GM21576 (cell line): ENCODE results near the gene ARL16.

Experiments
- ATAC-seq: cut with Tn5 transposase; IDR thresholded peaks from one replicate; pipeline ENCODE4 v1.9.1; 2021; ENCODE audit warnings: mild to moderate bottlenecking, moderate library complexity; ENCODE audit not compliant: unreplicated experiment

The ARL16 gene

DNA sequence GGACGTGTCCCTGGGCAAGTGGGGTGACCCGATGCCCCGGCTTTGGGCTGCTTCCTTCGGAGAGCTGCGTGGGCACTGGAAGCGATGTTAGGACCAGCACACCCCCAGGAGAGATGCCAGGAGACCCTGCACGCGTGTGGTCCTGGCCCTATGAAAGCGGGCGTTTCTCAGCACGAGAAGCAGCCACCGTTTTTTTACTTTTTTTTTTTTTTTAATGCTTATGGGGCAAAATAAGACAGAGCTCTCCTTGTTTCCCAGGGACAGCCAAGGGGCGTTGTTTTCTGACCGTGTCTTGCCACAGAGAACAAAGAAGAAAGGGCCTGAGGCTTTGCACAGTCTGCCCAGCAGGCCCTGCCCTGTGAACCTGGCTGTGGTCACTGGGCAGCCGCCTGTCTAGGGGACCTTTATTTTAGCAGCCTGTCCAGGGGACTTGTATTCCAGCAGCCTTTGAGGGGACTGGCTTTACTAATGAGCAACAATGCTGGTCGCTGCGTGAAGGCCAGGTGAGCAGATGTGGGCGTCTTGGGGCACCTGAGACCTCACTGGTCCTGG lies 29.5 kb upstream of the ARL16 start:
- no peak for ATAC-seq

DNA sequence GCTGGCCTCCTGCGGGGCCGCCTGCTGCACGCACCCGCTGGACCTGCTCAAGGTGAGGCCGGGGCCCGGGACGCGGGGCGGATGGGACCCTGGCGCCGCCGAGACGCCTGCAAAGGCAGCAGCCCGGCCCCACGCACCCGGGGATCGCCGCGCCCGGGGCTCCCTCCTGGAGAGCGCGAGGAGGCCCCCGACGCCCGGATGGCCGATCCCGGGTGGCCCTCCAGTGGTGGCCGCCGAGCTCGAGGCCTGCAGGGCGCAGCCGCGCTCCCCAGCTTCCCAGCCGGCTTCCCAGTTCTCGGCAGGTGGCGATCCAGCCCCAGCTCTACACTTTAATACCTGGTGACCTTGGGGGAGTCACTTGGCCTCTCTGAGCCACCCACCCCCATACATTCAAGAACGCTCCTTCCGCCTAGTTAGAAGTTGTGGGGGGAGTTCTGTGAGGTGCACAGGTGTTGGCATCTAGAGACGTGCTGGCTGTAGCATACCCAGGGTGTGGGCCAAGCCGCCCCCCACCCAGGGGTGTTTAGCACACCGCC lies 28.9 kb upstream of the ARL16 start:
- ATAC-seq: peak; percentile 16

DNA sequence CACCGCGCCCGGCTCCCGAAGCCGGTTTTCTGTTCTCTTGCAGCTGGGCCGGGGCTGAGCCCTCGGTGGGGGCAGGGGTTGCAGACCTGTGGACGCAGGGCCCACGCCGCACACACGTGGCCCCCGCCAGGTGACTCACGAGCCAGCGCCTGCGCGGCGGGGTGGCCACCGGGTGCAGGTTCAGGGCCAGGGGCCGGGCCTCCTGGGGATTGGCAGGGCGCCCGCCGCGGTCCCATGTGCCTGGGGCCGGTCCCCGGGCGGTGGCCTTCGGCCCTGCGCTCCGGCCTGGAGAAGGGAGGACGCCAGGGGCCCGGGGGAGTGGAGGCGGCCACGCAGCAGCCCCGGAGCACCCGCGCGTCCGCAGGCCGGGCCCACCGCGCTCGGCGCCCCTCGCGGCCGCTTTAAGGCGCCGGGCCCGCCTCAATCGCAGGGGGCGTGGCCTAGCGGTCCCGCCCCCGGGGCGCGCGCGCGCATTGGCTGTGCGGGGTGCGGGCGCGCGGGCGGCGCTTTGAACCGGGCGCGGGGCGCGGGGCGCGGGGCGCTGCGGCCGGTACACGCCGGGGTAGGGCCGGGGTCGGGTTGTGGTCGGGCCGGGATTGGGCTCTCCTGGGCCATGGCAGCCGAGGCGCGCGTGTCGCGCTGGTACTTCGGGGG lies 28.3 kb upstream of the ARL16 start, which contains the start of gene SLC25A10:
SLC25A10 (plus strand) TSS at position 471 of the 654 bp plus-strand sequence; CDS start at position 614, 143 bp downstream.
- ATAC-seq: peak; percentile 59

DNA sequence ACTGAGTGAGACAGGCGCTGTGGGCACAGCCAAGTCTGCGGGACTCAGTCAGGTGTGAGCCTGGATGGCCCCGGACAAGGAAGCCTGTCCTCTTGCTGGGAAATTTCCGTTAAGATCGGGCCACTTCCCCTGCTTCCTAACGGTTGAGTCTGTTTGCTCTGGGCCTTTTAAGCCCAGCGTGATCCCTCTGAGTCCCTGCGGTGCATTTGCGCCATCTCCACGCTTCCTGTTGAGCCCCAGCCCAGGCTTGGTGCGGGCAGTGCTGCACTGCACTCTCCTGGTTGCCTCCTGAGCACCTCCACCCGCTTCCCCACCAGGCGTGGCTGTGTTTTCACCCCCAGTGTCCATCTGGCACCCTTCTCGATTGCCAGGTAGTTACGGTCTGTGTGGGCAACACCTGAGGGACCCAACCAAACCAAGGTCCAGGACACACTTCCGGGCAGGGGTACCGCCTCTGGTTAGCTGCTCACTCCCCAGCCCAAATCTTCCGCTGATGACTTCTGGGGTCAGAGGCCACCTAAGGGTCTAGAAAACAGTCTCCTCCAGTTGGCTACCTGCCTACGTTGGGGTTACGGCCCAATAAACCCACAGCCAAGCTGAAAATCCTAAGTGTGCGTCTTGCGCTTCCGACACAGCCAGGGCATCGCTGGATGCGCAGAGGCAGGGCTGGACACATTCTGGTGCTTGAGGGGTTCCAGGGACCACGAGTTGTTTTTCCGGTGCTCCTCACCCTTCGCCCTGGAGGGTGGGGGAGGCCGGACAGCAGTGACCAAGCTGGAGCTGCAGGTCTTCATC lies 27.1 kb upstream of the ARL16 start:
- ATAC-seq: no peak

DNA sequence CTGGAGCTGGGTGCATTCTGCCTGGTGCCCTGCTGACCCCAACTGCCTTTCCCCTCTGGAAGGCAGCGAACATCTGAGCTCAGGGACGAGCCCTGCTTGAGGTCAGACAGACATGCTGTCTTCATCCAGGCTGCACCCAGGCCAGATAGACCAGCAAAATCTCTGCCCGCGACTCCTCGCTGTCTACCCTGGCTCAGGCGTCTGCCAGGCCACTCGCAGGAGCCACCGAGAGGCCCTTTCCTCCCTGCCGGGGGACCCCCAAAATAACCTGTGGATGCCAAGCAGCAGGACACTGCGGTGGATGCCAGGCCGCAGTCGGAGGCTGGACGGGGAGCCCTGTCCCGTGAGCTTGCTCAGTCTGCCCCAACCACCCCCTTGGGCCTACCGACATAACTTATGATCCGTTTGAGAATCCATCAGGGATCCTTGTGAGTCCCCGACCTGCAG lies 25.2 kb upstream of the ARL16 start:
- no peak for ATAC-seq

DNA sequence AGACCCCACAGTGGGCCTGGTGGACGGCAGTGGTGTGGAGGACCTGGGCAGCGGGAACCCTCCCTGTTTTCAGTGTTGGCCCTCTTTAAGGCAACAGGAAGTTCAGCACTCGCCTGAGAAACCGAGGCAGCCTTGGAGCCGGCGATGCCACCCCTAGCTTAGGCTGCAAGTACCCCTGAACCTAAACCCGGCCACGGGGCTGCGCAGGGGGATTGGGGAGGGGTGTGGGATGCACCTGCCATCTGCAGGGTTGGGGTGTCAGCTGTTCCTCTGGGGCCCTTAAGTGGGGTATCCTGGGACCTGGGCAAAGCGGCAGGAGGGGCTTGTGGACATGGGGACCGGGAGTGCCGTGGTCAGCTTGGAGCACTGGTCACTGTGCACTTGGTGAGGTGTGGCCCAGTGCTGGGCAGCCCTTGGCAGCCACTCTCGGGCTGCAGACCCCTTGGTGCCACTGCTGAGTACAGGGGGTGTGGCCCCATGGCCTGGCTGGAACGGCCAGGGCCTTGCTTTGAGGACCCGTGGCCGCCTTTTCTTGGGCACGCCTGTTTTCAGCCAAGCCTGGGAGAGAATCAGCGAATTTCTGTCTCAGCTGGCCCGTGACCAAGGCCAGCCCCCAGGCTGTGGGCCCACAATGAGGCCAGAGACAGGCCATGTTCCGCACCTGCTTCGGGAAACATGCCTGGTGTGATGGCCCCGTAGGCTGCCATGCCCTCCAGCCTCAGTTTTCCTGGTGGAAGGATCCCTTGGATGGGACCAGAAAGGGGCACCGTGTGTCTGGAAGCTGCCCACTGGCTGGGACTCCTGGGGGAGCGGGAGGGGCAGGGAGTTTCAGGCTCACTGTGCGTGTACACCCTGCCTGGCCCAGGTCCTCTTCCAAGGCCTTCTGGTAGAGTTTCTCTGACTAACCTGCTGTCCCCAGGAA lies 24.4 kb upstream of the ARL16 start:
- no peak for ATAC-seq

DNA sequence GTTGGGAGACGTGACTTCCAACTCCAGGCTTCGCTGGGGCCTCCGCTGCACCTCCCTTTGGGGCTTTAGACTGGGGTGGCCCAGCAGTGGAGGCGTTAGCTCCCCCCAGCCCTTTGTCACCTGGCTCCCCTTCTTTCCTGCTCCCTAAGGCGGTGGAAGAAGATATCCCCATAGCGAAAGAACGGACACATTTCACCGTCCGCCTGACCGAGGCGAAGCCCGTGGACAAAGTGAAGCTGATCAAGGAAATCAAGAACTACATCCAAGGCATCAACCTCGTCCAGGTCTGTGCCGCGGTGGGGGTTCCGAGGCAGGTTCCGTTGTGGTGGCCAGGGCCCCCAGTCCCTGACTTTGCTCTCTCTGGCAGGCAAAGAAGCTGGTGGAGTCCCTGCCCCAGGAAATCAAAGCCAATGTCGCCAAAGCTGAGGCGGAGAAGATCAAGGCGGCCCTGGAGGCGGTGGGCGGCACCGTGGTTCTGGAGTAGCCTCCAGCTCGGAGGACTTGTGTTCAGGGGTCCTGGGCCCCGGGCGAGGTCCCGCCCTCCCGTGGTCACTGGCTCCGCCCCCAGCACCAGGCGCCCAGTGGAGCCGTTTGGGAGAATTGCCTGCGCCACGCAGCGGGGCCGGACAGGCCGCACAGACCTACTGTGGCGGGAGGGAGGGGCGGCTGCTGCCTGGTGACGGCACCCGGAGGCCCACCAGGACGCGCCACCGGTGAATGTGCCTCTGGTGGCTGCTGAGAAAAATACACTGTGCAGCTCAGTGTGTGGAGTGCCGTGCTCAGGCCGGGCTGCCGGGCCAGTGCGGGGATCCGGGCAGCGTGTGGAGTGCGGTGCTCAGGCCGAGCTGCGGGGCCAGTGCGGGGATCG lies 23.4 kb upstream of the ARL16 start:
- no peak for ATAC-seq

DNA sequence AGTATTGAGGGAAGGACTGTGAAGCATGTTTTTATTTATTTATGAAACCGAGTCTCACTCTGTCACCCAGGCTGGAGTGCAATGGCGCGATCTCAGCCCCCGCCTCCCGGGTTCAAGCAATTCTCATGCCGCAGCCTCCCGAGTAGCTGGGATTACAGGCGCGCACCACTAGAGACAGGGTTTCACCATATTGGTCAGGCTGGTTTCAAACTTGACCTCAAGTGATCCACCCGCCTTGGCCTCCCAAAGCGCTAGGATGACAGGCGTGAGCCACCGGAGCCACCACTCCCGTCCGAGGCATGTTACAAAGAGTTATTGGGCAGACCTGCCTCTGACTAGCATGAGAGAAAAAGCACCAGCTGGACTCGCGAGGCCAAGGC lies 22.6 kb upstream of the ARL16 start:
- ATAC-seq: no peak

DNA sequence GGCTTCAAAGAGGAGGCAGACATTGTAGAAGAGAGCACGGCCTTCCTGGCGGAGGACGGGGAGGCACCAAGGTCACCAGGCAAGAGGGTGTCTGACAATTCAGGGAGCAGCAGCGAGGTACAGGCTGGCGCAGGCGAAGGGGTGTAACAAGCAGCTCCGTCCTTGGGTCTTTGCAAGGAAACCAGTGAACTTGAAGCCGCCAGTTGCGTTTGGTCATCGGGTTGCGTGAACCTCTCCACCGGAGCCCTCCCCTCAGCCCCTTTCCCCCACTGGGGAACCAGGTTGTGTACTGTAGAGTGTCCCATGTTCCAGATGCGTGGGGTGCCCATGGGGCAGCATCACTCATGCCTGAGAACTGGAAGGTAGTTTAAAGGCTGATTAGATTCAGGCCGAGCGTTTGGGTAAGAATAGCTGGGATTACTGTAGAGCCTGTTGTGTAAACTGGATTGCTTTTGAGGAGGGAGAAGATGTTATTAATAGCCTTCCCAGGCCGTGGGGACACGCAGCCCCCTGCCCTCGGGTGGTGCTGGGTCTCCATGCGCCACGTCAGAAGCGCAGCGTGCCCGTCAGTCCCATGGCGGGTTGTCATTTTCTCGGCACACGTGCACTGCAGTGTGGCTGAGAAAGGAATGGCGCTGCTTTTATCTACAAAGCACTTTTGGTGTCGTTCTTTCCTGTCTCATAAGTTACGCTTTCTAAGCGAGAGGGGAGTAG lies 22.1 kb upstream of the ARL16 start:
- no peak for ATAC-seq

DNA sequence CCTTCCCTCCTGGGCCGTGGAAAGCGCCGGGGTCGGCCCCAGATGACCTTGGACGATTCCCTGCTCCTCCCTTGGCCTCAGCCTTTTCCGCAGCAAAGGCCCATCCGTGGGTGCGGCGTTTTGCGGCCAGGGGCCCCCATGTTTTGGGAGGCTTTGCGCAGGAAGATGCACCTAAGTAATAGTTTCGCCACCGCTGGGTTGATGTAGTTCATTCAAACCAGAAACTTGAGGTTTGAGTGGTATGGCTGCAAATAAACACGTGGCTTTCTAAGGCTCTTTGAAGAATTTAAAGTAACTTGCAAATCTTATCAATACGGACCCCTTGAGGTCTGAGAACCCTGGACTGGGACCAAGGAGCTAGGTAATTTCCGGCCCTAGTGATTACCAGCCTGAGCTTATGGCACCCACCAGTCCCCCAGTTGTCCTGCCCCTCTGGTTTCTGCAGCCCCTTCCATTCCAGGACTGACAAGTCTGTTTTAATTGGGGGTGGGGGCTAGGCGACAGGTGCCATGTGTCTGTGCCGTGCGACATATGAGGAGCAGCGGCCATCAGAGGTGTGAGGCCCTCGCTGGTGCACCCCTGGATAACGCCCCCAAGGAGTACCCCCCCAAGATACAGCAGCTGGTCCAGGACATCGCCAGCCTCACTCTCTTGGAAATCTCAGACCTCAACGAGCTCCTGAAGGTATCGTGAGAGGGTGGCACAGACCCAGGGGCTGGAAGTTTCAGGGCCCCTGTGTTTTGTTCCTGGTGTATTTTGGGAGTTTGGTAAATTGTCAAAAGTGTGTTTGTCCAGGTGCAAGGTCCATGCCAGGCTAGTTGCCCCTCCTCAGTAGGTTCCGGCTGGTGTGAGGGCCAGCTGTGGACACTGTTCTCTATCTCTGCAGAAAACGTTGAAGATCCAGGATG lies 20.4 kb upstream of the ARL16 start:
- no peak for ATAC-seq

DNA sequence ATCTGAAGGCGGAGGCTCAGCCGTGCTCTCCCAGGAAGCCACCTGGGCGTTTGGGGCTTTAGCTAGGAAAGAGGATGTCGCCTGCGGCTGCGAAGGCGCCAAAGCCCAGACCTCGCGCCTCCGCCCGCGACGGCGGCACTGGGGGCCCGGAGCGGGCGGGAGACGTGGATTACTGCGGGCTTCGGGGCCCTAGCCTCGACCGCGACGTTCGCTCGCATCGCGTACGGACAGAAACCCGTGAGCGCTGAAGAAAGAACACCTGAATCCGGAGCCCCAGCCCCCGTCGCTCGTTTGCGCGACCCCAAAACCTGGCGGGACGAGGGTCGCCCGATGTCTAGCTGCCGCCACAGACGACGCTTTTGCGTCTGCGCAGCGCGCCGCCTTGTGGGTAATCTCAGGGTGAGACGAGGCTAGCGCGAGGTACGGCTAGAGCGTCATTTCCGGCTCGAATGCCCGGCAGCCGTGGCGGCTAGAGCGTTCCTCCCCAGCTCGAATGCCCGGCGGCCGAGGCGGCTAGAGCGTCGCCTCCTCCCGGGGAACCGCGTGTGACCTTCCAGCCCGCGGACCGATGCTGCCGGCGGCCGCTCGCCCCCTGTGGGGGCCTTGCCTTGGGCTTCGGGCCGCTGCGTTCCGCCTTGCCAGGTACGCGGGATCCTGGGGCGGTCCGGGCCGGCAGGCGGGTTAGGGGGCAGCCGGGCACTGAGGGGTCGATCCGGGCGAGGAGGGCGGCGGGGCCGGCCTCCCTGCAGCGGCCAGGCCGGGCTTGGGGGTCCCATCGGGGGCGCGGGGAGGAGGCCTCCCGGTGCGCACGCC lies 19.5 kb upstream of the ARL16 start, which contains the start of gene MRPL12:
MRPL12 (plus strand) TSS at position 434 of the 813 bp plus-strand sequence; CDS start at position 569, 135 bp downstream.
- ATAC-seq: peak; percentile 69

DNA sequence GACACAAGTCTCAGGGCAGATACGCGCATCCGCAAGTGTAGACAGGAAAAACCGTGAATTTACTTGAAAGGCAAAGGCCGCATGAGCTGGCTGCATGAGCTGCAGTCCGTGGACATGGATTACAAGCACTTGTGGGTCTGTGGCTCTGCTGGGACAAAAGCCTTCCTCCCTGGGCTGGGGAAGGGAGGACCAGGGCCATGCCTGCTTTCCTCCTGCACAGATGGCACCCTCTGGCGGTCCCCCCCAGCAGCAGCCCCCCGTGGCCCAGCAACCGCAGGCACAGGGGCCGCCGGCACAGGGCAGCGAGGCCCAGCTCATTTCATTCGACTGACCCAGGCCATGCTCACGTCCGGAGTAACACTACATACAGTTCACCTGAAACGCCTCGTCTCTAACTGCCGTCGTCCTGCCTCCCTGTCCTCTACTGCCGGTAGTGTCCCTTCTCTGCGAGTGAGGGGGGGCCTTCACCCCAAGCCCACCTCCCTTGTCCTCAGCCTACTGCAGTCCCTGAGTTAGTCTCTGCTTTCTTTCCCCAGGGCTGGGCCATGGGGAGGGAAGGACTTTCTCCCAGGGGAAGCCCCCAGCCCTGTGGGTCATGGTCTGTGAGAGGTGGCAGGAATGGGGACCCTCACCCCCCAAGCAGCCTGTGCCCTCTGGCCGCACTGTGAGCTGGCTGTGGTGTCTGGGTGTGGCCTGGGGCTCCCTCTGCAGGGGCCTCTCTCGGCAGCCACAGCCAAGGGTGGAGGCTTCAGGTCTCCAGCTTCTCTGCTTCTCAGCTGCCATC lies 17.9 kb upstream of the ARL16 start:
- no peak for ATAC-seq

DNA sequence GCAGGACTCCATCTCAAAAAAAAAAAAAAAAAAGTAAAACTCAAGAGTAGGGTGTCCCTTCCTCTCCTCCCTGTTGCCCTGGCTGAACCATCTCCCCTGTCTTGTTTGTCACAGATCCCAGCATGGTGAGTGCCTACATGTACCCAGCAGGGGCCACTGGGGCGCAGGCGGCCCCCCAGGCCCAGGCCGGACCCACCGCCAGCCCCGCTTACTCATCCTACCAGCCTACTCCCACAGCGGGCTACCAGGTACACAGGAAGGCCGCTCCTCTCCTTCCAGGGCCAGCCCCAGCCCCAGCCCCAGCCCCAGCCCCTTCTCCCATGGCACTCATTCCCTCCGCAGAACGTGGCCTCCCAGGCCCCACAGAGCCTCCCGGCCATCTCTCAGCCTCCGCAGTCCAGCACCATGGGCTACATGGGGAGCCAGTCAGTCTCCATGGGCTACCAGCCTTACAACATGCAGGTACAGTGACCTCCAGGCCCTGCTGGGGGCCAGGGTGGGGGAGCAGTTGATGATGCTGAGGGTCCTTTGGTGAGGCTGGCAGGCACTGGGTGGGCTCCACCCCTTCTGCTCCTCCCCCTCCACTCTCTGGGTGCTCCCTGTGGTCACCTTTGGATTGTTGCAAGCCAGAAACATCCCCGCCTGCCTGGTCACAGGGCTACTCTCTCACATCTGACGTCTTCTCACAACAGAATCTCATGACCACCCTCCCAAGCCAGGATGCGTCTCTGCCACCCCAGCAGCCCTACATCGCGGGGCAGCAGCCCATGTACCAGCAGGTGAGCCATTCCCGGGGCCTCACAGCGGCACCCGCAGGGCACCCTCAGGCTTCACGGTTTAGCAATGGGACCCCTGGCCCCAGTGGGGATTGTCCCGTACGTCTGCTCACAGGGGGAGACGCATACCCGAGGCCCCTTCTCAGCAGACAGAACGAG lies 17.0 kb upstream of the ARL16 start:
- ATAC-seq: no peak

DNA sequence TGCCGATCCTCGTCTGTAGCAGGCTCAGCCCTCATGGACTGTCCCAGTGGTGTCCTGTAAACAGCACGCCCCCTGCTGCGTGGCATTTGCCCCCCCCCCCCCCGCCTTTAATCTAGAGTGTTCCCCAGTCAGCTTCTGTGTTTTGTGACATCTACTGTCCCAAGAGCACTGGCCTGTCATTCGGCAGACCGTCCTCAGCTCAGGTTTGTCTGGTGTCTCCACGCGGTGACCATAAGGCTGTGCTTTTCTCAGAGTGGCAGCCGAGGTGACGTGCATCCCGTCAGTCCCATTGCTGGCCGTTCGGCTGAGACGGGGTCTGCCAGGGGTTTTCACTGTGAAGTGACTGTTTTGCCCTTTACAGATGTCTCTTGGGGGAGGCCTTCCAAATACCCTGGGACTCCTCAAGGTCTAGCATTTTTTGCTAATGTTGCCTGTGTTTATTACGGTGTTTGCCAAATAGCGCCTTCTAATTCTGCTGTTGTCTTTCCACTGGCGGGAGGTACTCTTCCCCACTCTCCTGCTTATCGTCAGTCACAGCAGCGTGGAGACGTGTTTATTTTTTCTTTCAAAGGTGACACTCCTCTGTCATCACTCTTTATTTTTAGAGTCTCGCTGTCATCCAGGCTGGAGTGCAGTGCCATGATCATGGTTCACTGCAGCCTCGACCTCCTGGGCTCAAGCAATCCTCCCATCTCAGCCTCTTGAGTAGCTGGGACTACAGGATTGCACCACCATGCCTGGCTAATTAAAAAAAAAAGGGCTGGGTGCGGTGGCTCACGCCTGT lies 13.9 kb upstream of the ARL16 start:
- ATAC-seq: no peak
